Measurements from ENCODE around the gene PARP15. TPM values are rescaled to one million over a fixed set of nuclear protein-coding genes. Genes with fewer than 3 reads are reported as not detected.

PARP15 gene
- total RNA-seq, 1 donor from 2014 or later: 0.09 TPM

GRCh38 chr3:122555275-122556071, 22.0 kb upstream of the PARP15 start:
- H3K27ac ChIP-seq (ENCODE audit: low read depth, low read length): peak overlapping the region; percentile 60
- no peaks in the 10 kb centered on the region for H3K9me3 ChIP-seq (ENCODE audit: insufficient read depth, low read depth, low read length)
- Mint-ChIP-seq H3K36me3 (ENCODE audit: low read depth, unreplicated experiment) (peaks cover 37% of the 10 kb centered on the region), H3K9me3 (ENCODE audit: unreplicated experiment) (no peaks in the 10 kb centered on the region), H3K27me3 (ENCODE audit: low read depth, unreplicated experiment) (no peaks in the 10 kb centered on the region), H3K4me1 (ENCODE audit: low read depth, unreplicated experiment) (peaks cover 21% of the 10 kb centered on the region), H3K27ac (ENCODE audit: unreplicated experiment) (peak overlapping the region; percentile 94), H3K4me3 (ENCODE audit: unreplicated experiment) (peak overlapping the region; percentile 46)
- H3K9ac ChIP-seq (ENCODE audit: low read length): peak overlapping the region; percentile 40
- no peaks in the 10 kb centered on the region for H3K79me2 ChIP-seq (ENCODE audit: insufficient read depth, low read length)
- H3K4me2 ChIP-seq (ENCODE audit: low read length): peak overlapping the region; percentile 51
- peaks cover 10% of the 10 kb centered on the region for H3K4me1 ChIP-seq (ENCODE audit: insufficient read depth, low read length)
- H4K20me1 ChIP-seq (ENCODE audit: insufficient read depth, low read length): peaks cover 4% of the 10 kb centered on the region
- DNase-seq (ENCODE audit: low read depth) (peak; percentile 54), FAIRE-seq (no peak)
- H3K4me3 ChIP-seq (ENCODE audit: insufficient read depth, low read depth, low read length): no peak overlapping the region
- H3K36me3 ChIP-seq (ENCODE audit: insufficient read depth, low read length): peaks cover 5% of the 10 kb centered on the region
- H3K27me3 ChIP-seq (ENCODE audit: insufficient read depth, low read length): no peaks in the 10 kb centered on the region
- TF ChIP-seq EZH2 (IDR thresholded peaks at IDR 0.05; ENCODE audit: insufficient read depth, low read length): no peak
- TF ChIP-seq, protein P1, sequence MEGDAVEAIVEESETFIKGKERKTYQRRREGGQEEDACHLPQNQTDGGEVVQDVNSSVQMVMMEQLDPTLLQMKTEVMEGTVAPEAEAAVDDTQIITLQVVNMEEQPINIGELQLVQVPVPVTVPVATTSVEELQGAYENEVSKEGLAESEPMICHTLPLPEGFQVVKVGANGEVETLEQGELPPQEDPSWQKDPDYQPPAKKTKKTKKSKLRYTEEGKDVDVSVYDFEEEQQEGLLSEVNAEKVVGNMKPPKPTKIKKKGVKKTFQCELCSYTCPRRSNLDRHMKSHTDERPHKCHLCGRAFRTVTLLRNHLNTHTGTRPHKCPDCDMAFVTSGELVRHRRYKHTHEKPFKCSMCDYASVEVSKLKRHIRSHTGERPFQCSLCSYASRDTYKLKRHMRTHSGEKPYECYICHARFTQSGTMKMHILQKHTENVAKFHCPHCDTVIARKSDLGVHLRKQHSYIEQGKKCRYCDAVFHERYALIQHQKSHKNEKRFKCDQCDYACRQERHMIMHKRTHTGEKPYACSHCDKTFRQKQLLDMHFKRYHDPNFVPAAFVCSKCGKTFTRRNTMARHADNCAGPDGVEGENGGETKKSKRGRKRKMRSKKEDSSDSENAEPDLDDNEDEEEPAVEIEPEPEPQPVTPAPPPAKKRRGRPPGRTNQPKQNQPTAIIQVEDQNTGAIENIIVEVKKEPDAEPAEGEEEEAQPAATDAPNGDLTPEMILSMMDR (IDR thresholded peaks at IDR 0.05; ENCODE audit: insufficient read depth, low read depth, low read length): no peak
- H2AFZ ChIP-seq (ENCODE audit: low read depth, low read length): peak overlapping the region; percentile 23

DNA sequence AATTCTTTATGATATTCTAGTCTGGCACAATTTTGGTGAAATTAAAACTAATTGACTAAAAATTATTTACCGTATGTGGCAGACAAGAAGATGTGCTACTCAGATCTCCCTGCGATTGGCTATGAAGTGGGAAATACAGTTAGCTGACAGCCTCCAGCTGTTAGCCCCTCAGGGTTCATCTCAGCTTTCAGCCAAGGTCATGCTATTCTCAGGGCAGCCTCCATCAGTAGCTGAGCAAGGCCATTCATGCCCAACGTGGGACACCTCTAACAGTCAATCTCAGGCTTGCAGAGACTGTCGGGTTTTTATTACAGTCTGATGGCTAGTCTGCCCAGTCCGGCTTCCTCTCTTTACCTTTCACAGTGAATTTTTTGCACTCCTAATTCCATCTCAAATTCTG, 20.1 kb upstream of the PARP15 start:
- Histone ChIP-seq H2AFZ (ENCODE audit: low read depth, low read length) (no peak overlapping the region), H3K9me3 (ENCODE audit: insufficient read depth, low read depth, low read length) (no peaks in the 10 kb centered on the region), H3K36me3 (ENCODE audit: insufficient read depth, low read length) (peaks cover 5% of the 10 kb centered on the region), H3K27me3 (ENCODE audit: insufficient read depth, low read length) (no peaks in the 10 kb centered on the region), H3K9ac (ENCODE audit: low read length) (no peak overlapping the region), H3K4me2 (ENCODE audit: low read length) (no peak overlapping the region), H4K20me1 (ENCODE audit: insufficient read depth, low read length) (peaks cover 4% of the 10 kb centered on the region), H3K4me3 (ENCODE audit: insufficient read depth, low read depth, low read length) (no peak overlapping the region), H3K27ac (ENCODE audit: low read depth, low read length) (no peak overlapping the region), H3K4me1 (ENCODE audit: insufficient read depth, low read length) (peaks cover 10% of the 10 kb centered on the region), H3K79me2 (ENCODE audit: insufficient read depth, low read length) (no peaks in the 10 kb centered on the region)
- Mint-ChIP-seq H3K27ac (ENCODE audit: unreplicated experiment) (no peak overlapping the region), H3K27me3 (ENCODE audit: low read depth, unreplicated experiment) (no peaks in the 10 kb centered on the region), H3K9me3 (ENCODE audit: unreplicated experiment) (no peaks in the 10 kb centered on the region), H3K4me1 (ENCODE audit: low read depth, unreplicated experiment) (peaks cover 32% of the 10 kb centered on the region), H3K36me3 (ENCODE audit: low read depth, unreplicated experiment) (peaks cover 28% of the 10 kb centered on the region), H3K4me3 (ENCODE audit: unreplicated experiment) (no peak overlapping the region)
- no peak for TF ChIP-seq EZH2 (IDR thresholded peaks at IDR 0.05; ENCODE audit: insufficient read depth, low read length)
- TF ChIP-seq, protein P1 (IDR thresholded peaks at IDR 0.05; ENCODE audit: insufficient read depth, low read depth, low read length): no peak
- no peak for DNase-seq (ENCODE audit: low read depth)
- no peak for FAIRE-seq

- Mint-ChIP-seq H3K9me3 (ENCODE audit: unreplicated experiment) (no peaks in the 10 kb centered on the region), H3K27me3 (ENCODE audit: low read depth, unreplicated experiment) (no peaks in the 10 kb centered on the region), H3K4me3 (ENCODE audit: unreplicated experiment) (no peak overlapping the region), H3K4me1 (ENCODE audit: low read depth, unreplicated experiment) (peaks cover 36% of the 10 kb centered on the region), H3K27ac (ENCODE audit: unreplicated experiment) (no peak overlapping the region), H3K36me3 (ENCODE audit: low read depth, unreplicated experiment) (peaks cover 26% of the 10 kb centered on the region)
- Histone ChIP-seq H3K4me3 (ENCODE audit: insufficient read depth, low read depth, low read length) (no peak overlapping the region), H3K4me1 (ENCODE audit: insufficient read depth, low read length) (peaks cover 12% of the 10 kb centered on the region), H3K27me3 (ENCODE audit: insufficient read depth, low read length) (no peaks in the 10 kb centered on the region), H4K20me1 (ENCODE audit: insufficient read depth, low read length) (peaks cover 4% of the 10 kb centered on the region), H3K9ac (ENCODE audit: low read length) (no peak overlapping the region), H3K79me2 (ENCODE audit: insufficient read depth, low read length) (peaks cover 2% of the 10 kb centered on the region), H3K27ac (ENCODE audit: low read depth, low read length) (no peak overlapping the region), H3K4me2 (ENCODE audit: low read length) (no peak overlapping the region), H3K9me3 (ENCODE audit: insufficient read depth, low read depth, low read length) (no peaks in the 10 kb centered on the region), H3K36me3 (ENCODE audit: insufficient read depth, low read length) (peaks cover 5% of the 10 kb centered on the region), H2AFZ (ENCODE audit: low read depth, low read length) (no peak overlapping the region)
- FAIRE-seq (no peak), DNase-seq (ENCODE audit: low read depth) (no peak)
- TF ChIP-seq, protein P1 (IDR thresholded peaks at IDR 0.05; ENCODE audit: insufficient read depth, low read depth, low read length): no peak
- TF ChIP-seq EZH2 (IDR thresholded peaks at IDR 0.05; ENCODE audit: insufficient read depth, low read length): no peak
These were observed 18.8 kb upstream of the PARP15 start for GRCh38 chr3:122558605-122559004.

All from astrocyte (in vitro differentiated cells and primary cell).